Hepatocyte (in vitro differentiated cells): Measurements from ENCODE around the gene DHTKD1.

ENCODE experiments used
- CTCF ChIP-seq: fragments of 200-600 bp; sonication (generic); IDR thresholded peaks from 2 replicates; pipeline ENCODE4 v1.5.1; 2016; ENCODE audit warnings: antibody characterized with exemption, mild to moderate bottlenecking; ENCODE audit not compliant: poor library complexity
- EZH2 ChIP-seq: fragments of 200-600 bp; sonication (generic); IDR thresholded peaks from 2 replicates; pipeline ENCODE4 v1.6.1; 2016; ENCODE audit warnings: antibody characterized with exemption, mild to moderate bottlenecking, borderline replicate concordance
- EZH2phosphoT487 ChIP-seq: fragments of 200-600 bp; sonication (generic); IDR thresholded peaks from one replicate; pipeline ENCODE4 v1.6.1; 2018; ENCODE audit warnings: antibody characterized with exemption, mild to moderate bottlenecking, low read depth, moderate library complexity; ENCODE audit not compliant: unreplicated experiment, severe bottlenecking

- no peak for TF ChIP-seq CTCF
- TF ChIP-seq EZH2 = no peak
- TF ChIP-seq EZH2phosphoT487 = no peak
Measured at GRCh38 chr10:12109286-12109685, 40.5 kb downstream of the DHTKD1 start.
